Coronary artery (tissue), 2 donors: Measurements from ENCODE around the gene WAPL.
A peak's percentile ranks its signal among the peaks of the same experiment; 100 is the strongest.
"Not testable (repeated sequence)": the region's sequence is repeated elsewhere in the genome, so short reads cannot be mapped to it uniquely, and the experiment has no call there.

ENCODE experiments used
- DNase-seq: peaks from one replicate; pipeline ENCODE4 v3.0.0-alpha.2; 2017; ENCODE audit warnings: low spot score
- H3K27ac ChIP-seq, 2 donors: fragments of 200-600 bp; sonication (generic); one replicate each; pipeline ENCODE4 v1.5.1; 2016 to 2019
- H3K4me3 ChIP-seq: fragments of 200-600 bp; sonication (generic); 2 replicates; pipeline ENCODE4 v1.5.1; 2016; ENCODE audit warnings: mild to moderate bottlenecking, moderate library complexity
- CTCF ChIP-seq: fragments of 200-600 bp; sonication (generic); IDR thresholded peaks from one replicate; pipeline ENCODE4 v1.5.1; 2019; ENCODE audit warnings: antibody characterized with exemption

The WAPL gene

DNA sequence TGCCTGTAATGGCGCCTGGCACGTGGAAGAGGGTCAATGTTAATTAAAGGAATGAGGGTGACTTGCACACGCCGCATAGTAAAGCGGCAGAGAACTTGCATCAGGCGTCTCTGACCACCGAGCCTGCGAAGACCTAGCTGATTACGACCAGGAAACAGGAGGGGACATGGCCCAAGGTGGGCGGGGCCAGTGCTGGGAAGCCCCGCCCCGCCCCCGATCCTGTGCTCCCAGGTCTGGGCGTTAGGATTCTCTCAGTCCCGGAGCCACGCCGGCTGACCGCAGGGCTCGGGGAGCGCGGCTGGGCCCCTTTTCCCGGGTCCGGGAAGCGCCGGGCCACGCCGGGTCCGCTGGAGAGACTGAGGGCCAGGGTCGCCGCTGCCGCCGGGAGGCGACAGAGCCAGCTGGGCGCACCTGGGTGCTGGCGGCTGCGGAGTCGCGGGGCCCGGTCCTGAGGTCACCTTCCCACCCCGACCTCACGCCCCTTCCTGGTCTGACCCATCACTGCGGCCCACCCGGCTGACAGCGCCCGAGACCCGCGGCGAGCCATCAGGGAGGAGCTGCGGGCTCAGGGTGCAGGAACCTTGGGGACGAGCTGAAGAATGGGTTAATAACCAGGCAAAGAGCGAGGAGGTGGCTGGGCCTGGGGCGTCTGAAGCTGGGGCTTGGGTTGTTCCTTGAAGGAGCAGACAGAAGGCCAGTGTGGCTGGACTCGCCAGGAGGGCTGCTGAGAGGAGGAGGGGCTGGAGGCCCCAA lies 132.0 kb downstream of the WAPL start:
- TF ChIP-seq CTCF = no peak
- DNase-seq = peak; percentile 68
- no peak overlapping the region for H3K27ac ChIP-seq
- peak overlapping the region; percentile 51 for H3K4me3 ChIP-seq

- H3K4me3 ChIP-seq = peak overlapping the region; percentile 51
- H3K27ac ChIP-seq, DNase-seq: not testable (repeated sequence)
Observed at GRCh38 chr10:86389109-86389440, 132.5 kb downstream of the WAPL start.

DNA sequence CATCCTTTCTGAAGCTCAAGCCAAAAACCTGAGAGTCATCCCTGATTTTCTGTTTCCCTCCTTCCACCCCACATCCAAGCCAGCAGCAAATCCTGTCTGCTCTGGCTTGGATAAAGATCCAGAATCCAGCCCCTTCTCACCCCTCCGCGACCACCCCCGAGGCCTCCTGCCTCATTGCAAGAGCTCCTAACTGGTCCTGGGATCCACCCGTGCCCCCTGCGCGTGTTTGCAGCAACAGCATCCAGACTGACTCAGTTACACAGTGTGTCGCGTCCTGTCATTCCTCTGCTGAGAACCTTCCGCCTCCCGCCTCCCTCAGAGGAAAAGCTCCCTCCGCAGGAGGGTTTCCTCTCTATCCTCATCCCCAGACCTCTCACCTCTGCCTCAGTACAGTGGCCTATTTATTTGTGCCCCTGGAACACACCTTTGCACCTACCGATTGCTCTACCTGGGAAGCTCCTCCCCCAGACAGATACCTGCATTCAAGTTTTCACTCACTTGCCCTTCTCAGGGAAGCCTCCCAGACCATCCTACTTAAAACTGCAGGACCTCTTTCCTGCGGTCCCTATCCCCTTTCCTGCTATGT lies 133.4 kb downstream of the WAPL start:
- H3K27ac ChIP-seq = no peak overlapping the region
- no peak overlapping the region for H3K4me3 ChIP-seq
- no peak for TF ChIP-seq CTCF
- DNase-seq = peak; percentile 50

- peak; percentile 49 for DNase-seq
- H3K27ac ChIP-seq = no peak overlapping the region
- no peak for TF ChIP-seq CTCF
- no peak overlapping the region for H3K4me3 ChIP-seq
Observed at GRCh38 chr10:86387178-86387794, 134.3 kb downstream of the WAPL start.

DNA sequence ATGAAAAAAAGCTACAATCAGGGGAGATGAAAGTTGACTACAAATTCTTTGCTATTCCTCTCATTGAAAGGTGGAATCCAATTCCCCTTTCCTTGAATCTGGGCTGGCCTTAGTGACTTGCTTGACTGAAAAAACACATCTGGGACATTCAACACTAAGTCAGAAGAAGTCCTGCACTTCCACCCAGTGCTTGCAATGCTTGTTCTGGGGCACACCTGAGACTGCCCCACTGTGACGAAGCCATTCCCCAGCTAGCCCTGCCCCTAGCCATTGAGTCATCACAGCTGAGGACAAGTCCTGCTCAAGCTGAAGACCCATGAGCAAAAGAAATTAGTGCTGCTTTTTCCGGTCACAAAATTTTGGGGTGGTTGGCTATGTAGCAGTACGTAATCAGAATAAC lies 135.8 kb downstream of the WAPL start:
- Histone ChIP-seq H3K27ac (no peak overlapping the region), H3K4me3 (no peak overlapping the region)
- no peak for TF ChIP-seq CTCF
- peak; percentile 62 for DNase-seq
